CD4-positive, CD25-positive, alpha-beta regulatory T cell (primary cell): ENCODE data around the gene MAP3K5. TPM values are rescaled to one million over a fixed set of nuclear protein-coding genes. Genes with fewer than 3 reads are reported as not detected.

Experiments
- ATAC-seq, 2 donors: fragments of 150-1000 bp; cut with Tn5 transposase; one replicate each; pipeline ENCODE4 v1.10.0; 2021; ENCODE audit warnings: low read depth in 2 of 2, moderate number of reproducible peaks in 2 of 2, moderate library complexity in 1 of 2
- DNase-seq, 3 donors: peaks; one replicate each; pipeline versions ENCODE4 v3.0.0 to v3.0.0-alpha.2; 2012 to 2022; ENCODE audit warnings: mixed read lengths in 1 of 3
- H3K27ac ChIP-seq: one replicate; pipeline ENCODE4 v1.7.0; 2013; ENCODE audit warnings: mild to moderate bottlenecking, low read length; ENCODE audit not compliant: insufficient read depth, poor library complexity, severe bottlenecking
- H3K27me3 ChIP-seq: one replicate; pipeline ENCODE4 v1.7.0; 2013; ENCODE audit warnings: low read length; ENCODE audit not compliant: control insufficient read depth, insufficient read depth
- H3K36me3 ChIP-seq: one replicate; pipeline ENCODE4 v1.7.0; 2013; ENCODE audit warnings: mild to moderate bottlenecking, low read length, moderate library complexity; ENCODE audit not compliant: control insufficient read depth, insufficient read depth
- H3K4me1 ChIP-seq: 2 replicates; pipeline ENCODE4 v1.7.0; 2013; ENCODE audit warnings: mild to moderate bottlenecking, low read length; ENCODE audit not compliant: insufficient read depth, control insufficient read depth, poor library complexity, severe bottlenecking
- H3K4me3 ChIP-seq: one replicate; pipeline ENCODE4 v1.7.0; 2013; ENCODE audit warnings: low read depth, mild to moderate bottlenecking, low read length, moderate library complexity
- H3K9me3 ChIP-seq, 2 experiments: 1 replicate in 1 of 2; 2 replicates in 1 of 2; pipeline ENCODE4 v1.7.0; 2013; ENCODE audit warnings: low read length in 2 of 2, mild to moderate bottlenecking in 1 of 2, moderate library complexity in 1 of 2; ENCODE audit not compliant: control insufficient read depth in 2 of 2
- H3K27ac Mint-ChIP-seq, 3 donors: one replicate each; pipeline ENCODE4 v1.8.0; 2020 to 2022; ENCODE audit warnings: mild to moderate bottlenecking in 3 of 3, mixed read lengths in 3 of 3, moderate library complexity in 2 of 3
- H3K27me3 Mint-ChIP-seq: one replicate; pipeline ENCODE4 v1.8.0; 2022; ENCODE audit warnings: mild to moderate bottlenecking, mixed read lengths
- H3K36me3 Mint-ChIP-seq: one replicate; pipeline ENCODE4 v1.8.0; 2020; ENCODE audit warnings: mixed read lengths
- H3K4me1 Mint-ChIP-seq, 4 donors: one replicate each; pipeline ENCODE4 v1.8.0; 2020 to 2022; ENCODE audit warnings: mixed read lengths in 4 of 4, mild to moderate bottlenecking in 1 of 4
- H3K4me3 Mint-ChIP-seq, 4 donors: one replicate each; pipeline ENCODE4 v1.8.0; 2020 to 2022; ENCODE audit warnings: mild to moderate bottlenecking in 4 of 4, mixed read lengths in 4 of 4, moderate library complexity in 3 of 4
- H3K9me3 Mint-ChIP-seq, 7 donors: one replicate each; pipeline ENCODE4 v1.8.0; 2020 to 2022; ENCODE audit warnings: mixed read lengths in 7 of 7, mild to moderate bottlenecking in 3 of 7, moderate library complexity in 2 of 7
- polyA plus RNA-seq, 4 donors: library from polyadenylated mRNA; unstranded; fragments of 300-500 nt; fragmentation: Illumina TruSeq; gene quantifications; one replicate each; pipeline ENCODE4 v1.2.3, GENCODE V29; 2021
- total RNA-seq: library from RNA; stranded (reverse); gene quantifications from one replicate; pipeline ENCODE4 v1.2.3, GENCODE V29; 2022

The MAP3K5 gene
- total and polyA plus RNA-seq, 5 donors from 2014 or later: 14.4 to 44.0 (median 20.5) TPM

GRCh38 chr6:136547871-136548270 lies 244.4 kb downstream of the MAP3K5 start:
- Mint-ChIP-seq H3K27ac (no peak overlapping the region), H3K27me3 (peaks cover 66% of the 10 kb centered on the region), H3K4me1 (peaks cover 0 to 11% (median 9%) of the 10 kb centered on the region in 4 donors), H3K4me3 (peak overlapping the region in 1 of 4 donors; percentile 33), H3K36me3 (no peaks in the 10 kb centered on the region), H3K9me3 (peaks cover 0 to 7% (median 0%) of the 10 kb centered on the region in 7 donors)
- H3K4me3 ChIP-seq: no peak overlapping the region
- H3K36me3 ChIP-seq: no peaks in the 10 kb centered on the region
- no peak overlapping the region for H3K27ac ChIP-seq
- H3K9me3 ChIP-seq: no peaks in the 10 kb centered on the region
- no peak for ATAC-seq
- no peak for DNase-seq
- H3K27me3 ChIP-seq: peaks cover 25% of the 10 kb centered on the region
- H3K4me1 ChIP-seq: peaks cover 13% of the 10 kb centered on the region

- Mint-ChIP-seq H3K27ac (no peak overlapping the region), H3K4me1 (peaks cover 0 to 11% (median 5%) of the 10 kb centered on the region in 4 donors), H3K27me3 (peaks cover 62% of the 10 kb centered on the region), H3K9me3 (peaks cover 0 to 7% (median 0%) of the 10 kb centered on the region in 7 donors), H3K36me3 (no peaks in the 10 kb centered on the region), H3K4me3 (no peak overlapping the region)
- H3K4me3 ChIP-seq: no peak overlapping the region
- no peak overlapping the region for H3K27ac ChIP-seq
- peaks cover 13% of the 10 kb centered on the region for H3K4me1 ChIP-seq
- ATAC-seq (no peak), DNase-seq (peak in 1 of 3 donors; percentile 20)
- H3K9me3 ChIP-seq: no peaks in the 10 kb centered on the region
- peaks cover 25% of the 10 kb centered on the region for H3K27me3 ChIP-seq
- H3K36me3 ChIP-seq: no peaks in the 10 kb centered on the region
Observed at GRCh38 chr6:136547336-136547735, 244.9 kb downstream of the MAP3K5 start.

GRCh38 chr6:136546331-136546730 lies 245.9 kb downstream of the MAP3K5 start:
- H3K36me3 ChIP-seq: no peaks in the 10 kb centered on the region
- H3K4me1 ChIP-seq: peaks cover 13% of the 10 kb centered on the region
- Mint-ChIP-seq H3K27ac (no peak overlapping the region), H3K27me3 (peaks cover 61% of the 10 kb centered on the region), H3K4me1 (peaks cover 0 to 11% (median 3%) of the 10 kb centered on the region in 4 donors), H3K9me3 (peaks cover 0 to 7% (median 0%) of the 10 kb centered on the region in 7 donors), H3K4me3 (no peak overlapping the region), H3K36me3 (no peaks in the 10 kb centered on the region)
- ATAC-seq: no peak
- H3K27ac ChIP-seq: no peak overlapping the region
- peaks cover 25% of the 10 kb centered on the region for H3K27me3 ChIP-seq
- no peak for DNase-seq
- H3K4me3 ChIP-seq: no peak overlapping the region
- H3K9me3 ChIP-seq: no peaks in the 10 kb centered on the region

GRCh38 chr6:136544326-136544725 lies 248.0 kb downstream of the MAP3K5 start:
- no peak overlapping the region for H3K4me3 Mint-ChIP-seq
- H3K27ac Mint-ChIP-seq: no peak overlapping the region
- ATAC-seq: no peak
- H3K36me3 Mint-ChIP-seq: no peaks in the 10 kb centered on the region
- no peak for DNase-seq
- peaks cover 26% of the 10 kb centered on the region for H3K27me3 ChIP-seq
- peaks cover 0 to 4% (median 0%) of the 10 kb centered on the region in 4 donors for H3K4me1 Mint-ChIP-seq
- peaks cover 62% of the 10 kb centered on the region for H3K27me3 Mint-ChIP-seq
- no peaks in the 10 kb centered on the region for H3K36me3 ChIP-seq
- H3K4me3 ChIP-seq: no peak overlapping the region
- H3K9me3 Mint-ChIP-seq: peaks cover 0 to 7% (median 0%) of the 10 kb centered on the region in 7 donors
- peaks cover 2% of the 10 kb centered on the region for H3K4me1 ChIP-seq
- no peaks in the 10 kb centered on the region for H3K9me3 ChIP-seq
- no peak overlapping the region for H3K27ac ChIP-seq

- H3K36me3 ChIP-seq: no peaks in the 10 kb centered on the region
- H3K9me3 ChIP-seq: no peaks in the 10 kb centered on the region
- no peak for ATAC-seq
- Mint-ChIP-seq H3K27ac (no peak overlapping the region), H3K27me3 (peaks cover 36% of the 10 kb centered on the region), H3K4me3 (no peak overlapping the region), H3K9me3 (peaks cover 0 to 4% (median 0%) of the 10 kb centered on the region in 7 donors), H3K36me3 (no peaks in the 10 kb centered on the region), H3K4me1 (no peaks in the 10 kb centered on the region)
- H3K4me3 ChIP-seq: no peak overlapping the region
- H3K27me3 ChIP-seq: peaks cover 6% of the 10 kb centered on the region
- DNase-seq: no peak
- H3K27ac ChIP-seq: no peak overlapping the region
- H3K4me1 ChIP-seq: no peaks in the 10 kb centered on the region
Observed at GRCh38 chr6:136541395-136541794, 250.9 kb downstream of the MAP3K5 start.

- H3K36me3 ChIP-seq: no peaks in the 10 kb centered on the region
- Mint-ChIP-seq H3K9me3 (peaks cover 0 to 2% (median 0%) of the 10 kb centered on the region in 7 donors), H3K27ac (no peak overlapping the region), H3K36me3 (no peaks in the 10 kb centered on the region), H3K4me1 (no peaks in the 10 kb centered on the region), H3K27me3 (peaks cover 25% of the 10 kb centered on the region), H3K4me3 (no peak overlapping the region)
- H3K27me3 ChIP-seq: peaks cover 4% of the 10 kb centered on the region
- no peak overlapping the region for H3K27ac ChIP-seq
- ATAC-seq (no peak), DNase-seq (no peak)
- no peaks in the 10 kb centered on the region for H3K4me1 ChIP-seq
- no peak overlapping the region for H3K4me3 ChIP-seq
- no peaks in the 10 kb centered on the region for H3K9me3 ChIP-seq
Observed at GRCh38 chr6:136539967-136540652, 252.2 kb downstream of the MAP3K5 start.

GRCh38 chr6:136538836-136539235 lies 253.4 kb downstream of the MAP3K5 start:
- Histone ChIP-seq H3K9me3 (no peaks in the 10 kb centered on the region), H3K4me1 (no peaks in the 10 kb centered on the region), H3K27me3 (peaks cover 4% of the 10 kb centered on the region), H3K36me3 (no peaks in the 10 kb centered on the region), H3K4me3 (no peak overlapping the region), H3K27ac (no peak overlapping the region)
- no peak for DNase-seq
- H3K27me3 Mint-ChIP-seq: peaks cover 17% of the 10 kb centered on the region
- no peaks in the 10 kb centered on the region for H3K36me3 Mint-ChIP-seq
- H3K27ac Mint-ChIP-seq: no peak overlapping the region
- H3K4me3 Mint-ChIP-seq: no peak overlapping the region
- no peaks in the 10 kb centered on the region for H3K9me3 Mint-ChIP-seq
- no peaks in the 10 kb centered on the region for H3K4me1 Mint-ChIP-seq
- no peak for ATAC-seq
